ENCODE measurements around the gene MIER2.

The MIER2 gene

DNA sequence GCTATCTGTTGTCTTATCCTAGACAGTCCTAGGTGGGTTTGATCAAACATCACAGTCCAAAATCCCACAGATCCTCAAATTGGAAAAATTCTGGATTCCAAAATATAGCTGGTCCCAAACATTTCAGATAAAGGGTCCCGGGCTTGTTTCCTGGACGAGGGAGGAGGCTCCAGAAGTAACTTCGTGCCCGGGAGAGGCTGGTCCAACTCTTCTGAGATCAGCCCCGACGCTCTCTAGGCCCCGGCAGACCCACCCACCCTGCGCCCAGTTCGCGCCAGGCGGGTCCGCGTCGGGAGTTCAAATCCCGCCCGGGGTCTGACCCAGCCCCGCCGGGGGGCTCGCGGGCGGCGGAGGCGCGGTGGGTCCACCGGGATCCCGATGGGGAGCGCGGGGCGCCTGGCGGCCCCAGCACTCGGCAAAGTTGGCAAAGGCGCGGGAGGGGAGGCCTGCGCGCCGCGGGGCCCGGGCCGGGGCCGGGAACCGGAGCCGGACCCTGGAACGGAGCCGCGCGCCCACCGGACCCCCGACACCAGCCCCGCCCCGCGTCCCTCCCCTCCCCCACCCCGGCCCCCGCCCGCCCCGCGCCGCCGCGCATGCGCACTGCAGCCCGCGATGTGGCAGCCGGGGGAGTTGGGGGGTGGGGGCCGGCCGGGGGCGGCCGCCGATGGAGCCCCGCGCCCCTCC lies 513 bp downstream of the MIER2 start:
- no peak for DNase-seq (ENCODE audit: low spot score)
- TF ChIP-seq, protein P1, sequence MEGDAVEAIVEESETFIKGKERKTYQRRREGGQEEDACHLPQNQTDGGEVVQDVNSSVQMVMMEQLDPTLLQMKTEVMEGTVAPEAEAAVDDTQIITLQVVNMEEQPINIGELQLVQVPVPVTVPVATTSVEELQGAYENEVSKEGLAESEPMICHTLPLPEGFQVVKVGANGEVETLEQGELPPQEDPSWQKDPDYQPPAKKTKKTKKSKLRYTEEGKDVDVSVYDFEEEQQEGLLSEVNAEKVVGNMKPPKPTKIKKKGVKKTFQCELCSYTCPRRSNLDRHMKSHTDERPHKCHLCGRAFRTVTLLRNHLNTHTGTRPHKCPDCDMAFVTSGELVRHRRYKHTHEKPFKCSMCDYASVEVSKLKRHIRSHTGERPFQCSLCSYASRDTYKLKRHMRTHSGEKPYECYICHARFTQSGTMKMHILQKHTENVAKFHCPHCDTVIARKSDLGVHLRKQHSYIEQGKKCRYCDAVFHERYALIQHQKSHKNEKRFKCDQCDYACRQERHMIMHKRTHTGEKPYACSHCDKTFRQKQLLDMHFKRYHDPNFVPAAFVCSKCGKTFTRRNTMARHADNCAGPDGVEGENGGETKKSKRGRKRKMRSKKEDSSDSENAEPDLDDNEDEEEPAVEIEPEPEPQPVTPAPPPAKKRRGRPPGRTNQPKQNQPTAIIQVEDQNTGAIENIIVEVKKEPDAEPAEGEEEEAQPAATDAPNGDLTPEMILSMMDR (IDR thresholded peaks at IDR 0.05; ENCODE audit: extremely low read depth, missing control alignments), result no peak

GRCh38 chr19:343451-343931 lies 1.1 kb downstream of the MIER2 start:
- DNase-seq (ENCODE audit: low spot score), result no peak

GRCh38 chr19:342801-343421 lies 1.7 kb downstream of the MIER2 start:
- TF ChIP-seq, protein P1 (IDR thresholded peaks at IDR 0.05; ENCODE audit: extremely low read depth, missing control alignments), result no peak
- no peak for DNase-seq (ENCODE audit: low spot score)

More at GRCh38 chr19:343451-343931, 1.1 kb downstream of the MIER2 start:
- TF ChIP-seq, protein P1 (IDR thresholded peaks at IDR 0.05; ENCODE audit: extremely low read depth, missing control alignments), result no peak

DNA sequence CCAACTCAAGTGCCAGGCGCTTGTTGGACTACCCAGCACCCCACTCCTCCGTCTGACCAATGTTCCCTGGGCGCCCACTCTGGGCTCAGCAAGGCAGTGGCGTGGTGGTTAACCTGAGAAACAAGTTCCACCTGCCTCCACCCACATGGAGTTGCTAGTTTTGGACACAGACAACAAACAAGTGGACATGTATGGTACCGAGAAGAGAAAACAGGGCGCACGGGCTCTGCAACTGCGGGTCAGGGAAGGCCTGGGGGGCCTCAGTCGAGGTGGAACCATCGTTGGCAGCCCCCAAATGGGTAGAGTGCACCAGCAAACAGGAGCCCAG lies 2.5 kb downstream of the MIER2 start:
- TF ChIP-seq, protein P1 (IDR thresholded peaks at IDR 0.05; ENCODE audit: extremely low read depth, missing control alignments), result no peak
- no peak for DNase-seq (ENCODE audit: low spot score)

GRCh38 chr19:341386-342127 lies 3.0 kb downstream of the MIER2 start:
- DNase-seq (ENCODE audit: low spot score), result no peak
- TF ChIP-seq, protein P1 (IDR thresholded peaks at IDR 0.05; ENCODE audit: extremely low read depth, missing control alignments), result no peak

GRCh38 chr19:340620-341385 lies 3.8 kb downstream of the MIER2 start:
- TF ChIP-seq, protein P1 (IDR thresholded peaks at IDR 0.05; ENCODE audit: extremely low read depth, missing control alignments), result no peak
- DNase-seq (ENCODE audit: low spot score), result no peak

All from GM20000 (cell line).